ACHN (cell line): Measurements from ENCODE around the gene RFC5.

ENCODE experiments used
- DNase-seq: peaks from one replicate; pipeline ENCODE4 v3.0.0-alpha.2; 2015
- in situ Hi-C: cut with HindIII; loops from 2 replicates; pipeline ENCODE4 v1.10.0; 2017; ENCODE audit warnings: low sequenced_read_pairs, low pct_ligation_motif_present, low pct_unique_long_range_greater_than_20kb

RFC5 gene

GRCh38 chr12:118038137-118038536, 21.6 kb downstream of the RFC5 start:
- DNase-seq = no peak

GRCh38 chr12:118042091-118042490, 25.6 kb downstream of the RFC5 start:
- in situ Hi-C loops = loop anchor here (25.0 kb wide), 1 partner anchor 180 kb away; no protein-coding TSS in a partner anchor

More at GRCh38 chr12:118038137-118038536, 21.6 kb downstream of the RFC5 start:
- in situ Hi-C loops = loop anchor here (25.0 kb wide), 1 partner anchor 176 kb away; no protein-coding TSS in a partner anchor

GRCh38 chr12:118044075-118044474, 27.6 kb downstream of the RFC5 start:
- DNase-seq = no peak
- in situ Hi-C loops = loop anchor here (25.0 kb wide), 1 partner anchor 182 kb away; no protein-coding TSS in a partner anchor

More at GRCh38 chr12:118042091-118042490, 25.6 kb downstream of the RFC5 start:
- no peak for DNase-seq

GRCh38 chr12:118044577-118044976, 28.1 kb downstream of the RFC5 start:
- in situ Hi-C loops = loop anchor here (25.0 kb wide), 1 partner anchor 182 kb away; no protein-coding TSS in a partner anchor
- DNase-seq = no peak

GRCh38 chr12:118046430-118046829, 29.9 kb downstream of the RFC5 start:
- in situ Hi-C loops = loop anchor here (25.0 kb wide), 1 partner anchor 184 kb away; no protein-coding TSS in a partner anchor
- DNase-seq = no peak

- in situ Hi-C loops = no loop called here
- no peak for DNase-seq
Observed at GRCh38 chr12:118050972-118051910, 34.7 kb downstream of the RFC5 start.

GRCh38 chr12:118052324-118053070, 36.0 kb downstream of the RFC5 start:
- peak; percentile 99 for DNase-seq
- in situ Hi-C loops = no loop called here

GRCh38 chr12:118053071-118053985, 36.8 kb downstream of the RFC5 start:
- in situ Hi-C loops = no loop called here
- DNase-seq = peak; percentile 43

GRCh38 chr12:118055144-118055557, 38.6 kb downstream of the RFC5 start:
- peak; percentile 92 for DNase-seq
- in situ Hi-C loops = no loop called here

- DNase-seq = no peak
- in situ Hi-C loops = no loop called here
Observed at GRCh38 chr12:118055865-118056773, 39.6 kb downstream of the RFC5 start.

- no peak for DNase-seq
- in situ Hi-C loops = no loop called here
Observed at GRCh38 chr12:118058227-118058626, 41.7 kb downstream of the RFC5 start.

GRCh38 chr12:118058881-118059280, 42.4 kb downstream of the RFC5 start:
- in situ Hi-C loops = no loop called here

GRCh38 chr12:118059341-118060191, 43.1 kb downstream of the RFC5 start:
- in situ Hi-C loops = no loop called here
- peak; percentile 16 for DNase-seq

More at GRCh38 chr12:118058881-118059280, 42.4 kb downstream of the RFC5 start:
- no peak for DNase-seq

GRCh38 chr12:118060301-118061010, 44.0 kb downstream of the RFC5 start:
- peak; percentile 64 for DNase-seq
- in situ Hi-C loops = no loop called here

- in situ Hi-C loops = no loop called here
- DNase-seq = peak; percentile 87
Observed at GRCh38 chr12:118061011-118061872, 44.7 kb downstream of the RFC5 start, which contains the start of gene WSB2. Gene WSB2, minus strand, starts transcription at chr12:118061179. Its CDS starts 131 bp downstream, at chr12:118061048.
